Tibial nerve (tissue), 4 donors: ENCODE measurements around the gene TLE7. TPM values are rescaled to one million over a fixed set of nuclear protein-coding genes. Genes with fewer than 3 reads are reported as not detected.

ENCODE experiments used
- DNase-seq, 2 donors: peaks; one replicate each; pipeline ENCODE4 v3.0.0-alpha.2; 2019; ENCODE audit warnings: low spot score in 2 of 2
- H3K27ac ChIP-seq, 4 donors: fragments of 200-600 bp; sonication (generic) in 3 of 4; one replicate each; pipeline ENCODE4 v1.5.1; 2017 to 2019; ENCODE audit warnings: mild to moderate bottlenecking in 1 of 4
- H3K27me3 ChIP-seq, 2 donors: fragments of 200-600 bp; sonication (generic) in 1 of 2; one replicate each; pipeline versions ENCODE4 v1.5.1 to v1.6.0; 2017 to 2019
- H3K36me3 ChIP-seq, 3 donors: fragments of 200-600 bp; sonication (generic); one replicate each; pipeline ENCODE4 v1.5.1; 2018 to 2019
- H3K4me1 ChIP-seq, 4 donors: fragments of 200-600 bp; sonication (generic) in 3 of 4; one replicate each; pipeline ENCODE4 v1.5.1; 2017 to 2019
- H3K4me3 ChIP-seq, 4 donors: fragments of 200-600 bp; sonication (generic) in 3 of 4; one replicate each; pipeline ENCODE4 v1.5.1; 2017 to 2019; ENCODE audit warnings: mild to moderate bottlenecking in 1 of 4, moderate library complexity in 1 of 4
- H3K9me3 ChIP-seq, 4 donors: fragments of 200-600 bp; sonication (generic) in 3 of 4; one replicate each; pipeline ENCODE4 v1.5.1; 2017 to 2019
- CTCF ChIP-seq, 5 experiments: fragments of 200-600 bp in 3 of 5; fragments of 450-650 bp in 2 of 5; sonication (generic) in 3 of 5; IDR thresholded peaks; one replicate each; pipeline ENCODE4 v1.5.1; 2016 to 2019; ENCODE audit warnings: antibody characterized with exemption in 5 of 5, mild to moderate bottlenecking in 3 of 5, moderate library complexity in 2 of 5
- EP300 ChIP-seq, 2 donors: sonication (generic); formaldehyde crosslinking; IDR thresholded peaks; one replicate each; pipeline ENCODE4 v1.6.1; 2017; ENCODE audit warnings: antibody characterized with exemption in 2 of 2, mild to moderate bottlenecking in 1 of 2
- POLR2A ChIP-seq, 2 donors: fragments of 450-650 bp; IDR thresholded peaks; one replicate each; pipeline ENCODE4 v1.6.1; 2017; ENCODE audit warnings: antibody characterized with exemption in 2 of 2, mild to moderate bottlenecking in 2 of 2, moderate library complexity in 2 of 2
- WGBS, 2 donors: methylation state at CpG; one replicate each; pipeline ENCODE4 v1.1.5; 2018; 5-methylcytosine and 5-hydroxymethylcytosine counted together
- total RNA-seq, 4 donors: library from RNA; depleted of rRNA; stranded (reverse); fragments of >200 nt; gene quantifications; one replicate each; pipeline ENCODE4 v1.1.0, GENCODE V29; 2016

The TLE7 gene
- total RNA-seq, 4 donors from 2014 or later: not detected

GRCh38 chr16:71423016-71423415 lies 18.8 kb downstream of the TLE7 start:
- Histone ChIP-seq H3K9me3 (peaks cover 0 to under 1% (median 0%) of the 10 kb centered on the region in 4 donors), H3K4me1 (peaks cover 0 to 5% (median 0%) of the 10 kb centered on the region in 4 donors), H3K36me3 (no peaks in the 10 kb centered on the region), H3K4me3 (no peak overlapping the region), H3K27me3 (peaks cover 0 to 13% of the 10 kb centered on the region in 2 donors), H3K27ac (no peak overlapping the region)
- no peak for DNase-seq
- WGBS, 2 donors: 58 to 77% methylated on average over 2 of the region's 2 CpGs
- no peak for TF ChIP-seq POLR2A (IDR thresholded peaks at IDR 0.05)
- TF ChIP-seq CTCF (IDR thresholded peaks at IDR 0.05): no peak
- no peak for TF ChIP-seq EP300 (IDR thresholded peaks at IDR 0.05)

- Histone ChIP-seq H3K27me3 (peaks cover 0 to 22% of the 10 kb centered on the region in 2 donors), H3K4me3 (no peak overlapping the region), H3K4me1 (peaks cover 0 to 5% (median 0%) of the 10 kb centered on the region in 4 donors), H3K9me3 (no peaks in the 10 kb centered on the region), H3K27ac (no peak overlapping the region), H3K36me3 (no peaks in the 10 kb centered on the region)
- 56 to 59% methylated on average over 4 of the region's 4 CpGs for WGBS, 2 donors
- TF ChIP-seq EP300 (IDR thresholded peaks at IDR 0.05) (no peak), CTCF (IDR thresholded peaks at IDR 0.05) (no peak), POLR2A (IDR thresholded peaks at IDR 0.05) (no peak)
- DNase-seq: no peak
Observed at GRCh38 chr16:71421911-71422310, 19.9 kb downstream of the TLE7 start.

- WGBS, 2 donors: 89 to 93% methylated on average over 5 of the region's 5 CpGs
- DNase-seq: no peak
- H3K27ac ChIP-seq: no peak overlapping the region
- H3K36me3 ChIP-seq: no peaks in the 10 kb centered on the region
- H3K9me3 ChIP-seq: no peaks in the 10 kb centered on the region
- H3K4me1 ChIP-seq: peaks cover 0 to 8% (median 0%) of the 10 kb centered on the region in 4 donors
- no peak overlapping the region for H3K4me3 ChIP-seq
- H3K27me3 ChIP-seq: peaks cover 0 to 16% of the 10 kb centered on the region in 2 donors
- no peak for TF ChIP-seq POLR2A (IDR thresholded peaks at IDR 0.05)
- no peak for TF ChIP-seq CTCF (IDR thresholded peaks at IDR 0.05)
- TF ChIP-seq EP300 (IDR thresholded peaks at IDR 0.05): no peak
Observed at GRCh38 chr16:71414038-71414437, 27.8 kb downstream of the TLE7 start.

- H3K27ac ChIP-seq: no peak overlapping the region
- TF ChIP-seq CTCF (IDR thresholded peaks at IDR 0.05) (no peak), POLR2A (IDR thresholded peaks at IDR 0.05) (no peak), EP300 (IDR thresholded peaks at IDR 0.05) (no peak)
- WGBS, 2 donors: 55 to 71% methylated on average over 4 of the region's 4 CpGs
- H3K4me3 ChIP-seq: no peak overlapping the region
- peaks cover 0 to 8% (median 0%) of the 10 kb centered on the region in 4 donors for H3K4me1 ChIP-seq
- H3K27me3 ChIP-seq: peaks cover 0 to 16% of the 10 kb centered on the region in 2 donors
- no peak for DNase-seq
- H3K9me3 ChIP-seq: no peaks in the 10 kb centered on the region
- no peaks in the 10 kb centered on the region for H3K36me3 ChIP-seq
Observed at GRCh38 chr16:71413341-71413740, 28.5 kb downstream of the TLE7 start.

- WGBS, 2 donors: 8 to 9% methylated on average over 19 to 24 of the region's 24 CpGs
- TF ChIP-seq POLR2A (IDR thresholded peaks at IDR 0.05): no peak
- TF ChIP-seq EP300 (IDR thresholded peaks at IDR 0.05): no peak
- peak; percentile 82 to 86 (median 86) for TF ChIP-seq CTCF (IDR thresholded peaks at IDR 0.05)
- Histone ChIP-seq H3K4me3 (no peak overlapping the region), H3K9me3 (no peaks in the 10 kb centered on the region), H3K4me1 (peaks cover 0 to 8% (median 0%) of the 10 kb centered on the region in 4 donors), H3K27ac (no peak overlapping the region), H3K36me3 (no peaks in the 10 kb centered on the region), H3K27me3 (peaks cover 0 to 12% of the 10 kb centered on the region in 2 donors)
- DNase-seq: peak; percentile 18 to 54
Observed at GRCh38 chr16:71412270-71413160, 29.3 kb downstream of the TLE7 start.
